ENCODE results near the gene ISCA1.

DNA sequence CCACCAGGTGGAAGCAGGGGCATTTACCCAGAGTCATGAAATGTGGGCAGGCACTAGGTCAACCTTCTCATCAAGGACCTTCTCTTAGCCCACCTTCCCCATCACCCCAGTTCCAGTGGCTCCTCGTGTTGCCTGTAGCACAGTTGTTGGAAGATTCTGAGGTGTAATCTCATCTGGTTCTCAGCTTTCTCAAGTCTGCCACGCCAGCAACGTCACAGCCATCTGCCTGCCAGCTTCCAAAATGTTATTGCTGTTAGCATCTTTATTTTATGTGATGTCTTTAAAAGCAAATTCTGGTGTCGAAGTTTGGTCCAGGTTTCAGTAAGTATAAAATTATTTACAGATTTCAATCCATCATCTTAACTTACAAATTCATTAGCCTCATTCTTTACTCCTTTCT is 33.6 kb downstream of the ISCA1 start:
- TF ChIP-seq POLR2AphosphoS5 (IDR thresholded peaks at IDR 0.05) (no peak), CTCF (IDR thresholded peaks at IDR 0.05) (no peak), POLR2A (IDR thresholded peaks at IDR 0.05) (no peak)
